IPS DF 4.7 (cell line): Measurements from ENCODE around the gene TBX1.

Experiments used
- DNase-seq: peaks from one replicate; pipeline ENCODE4 v3.0.0-alpha.2; 2013; ENCODE audit warnings: low spot score; ENCODE audit errors: extremely low read depth

TBX1 gene

DNA sequence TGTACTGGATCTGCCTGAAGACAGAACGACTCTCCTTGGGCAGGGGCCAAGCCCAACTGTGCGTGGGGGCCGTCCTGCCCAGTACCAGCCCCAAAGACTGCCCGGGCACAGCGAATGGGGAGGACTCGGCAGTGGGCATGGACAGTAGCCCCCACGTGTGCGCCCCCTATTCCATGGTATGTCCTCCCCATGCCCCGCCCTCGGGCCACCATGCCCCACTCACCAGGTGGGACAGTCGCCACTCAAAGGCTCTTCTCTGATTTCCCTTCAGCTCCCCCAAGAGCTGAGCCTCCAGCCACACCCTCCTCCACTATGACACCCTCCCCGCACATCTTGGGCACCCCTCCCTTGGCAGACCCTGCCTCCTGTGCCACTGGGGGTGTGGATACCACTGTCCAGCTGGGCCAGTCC lies 50.6 kb downstream of the TBX1 start:
- DNase-seq, result no peak

DNA sequence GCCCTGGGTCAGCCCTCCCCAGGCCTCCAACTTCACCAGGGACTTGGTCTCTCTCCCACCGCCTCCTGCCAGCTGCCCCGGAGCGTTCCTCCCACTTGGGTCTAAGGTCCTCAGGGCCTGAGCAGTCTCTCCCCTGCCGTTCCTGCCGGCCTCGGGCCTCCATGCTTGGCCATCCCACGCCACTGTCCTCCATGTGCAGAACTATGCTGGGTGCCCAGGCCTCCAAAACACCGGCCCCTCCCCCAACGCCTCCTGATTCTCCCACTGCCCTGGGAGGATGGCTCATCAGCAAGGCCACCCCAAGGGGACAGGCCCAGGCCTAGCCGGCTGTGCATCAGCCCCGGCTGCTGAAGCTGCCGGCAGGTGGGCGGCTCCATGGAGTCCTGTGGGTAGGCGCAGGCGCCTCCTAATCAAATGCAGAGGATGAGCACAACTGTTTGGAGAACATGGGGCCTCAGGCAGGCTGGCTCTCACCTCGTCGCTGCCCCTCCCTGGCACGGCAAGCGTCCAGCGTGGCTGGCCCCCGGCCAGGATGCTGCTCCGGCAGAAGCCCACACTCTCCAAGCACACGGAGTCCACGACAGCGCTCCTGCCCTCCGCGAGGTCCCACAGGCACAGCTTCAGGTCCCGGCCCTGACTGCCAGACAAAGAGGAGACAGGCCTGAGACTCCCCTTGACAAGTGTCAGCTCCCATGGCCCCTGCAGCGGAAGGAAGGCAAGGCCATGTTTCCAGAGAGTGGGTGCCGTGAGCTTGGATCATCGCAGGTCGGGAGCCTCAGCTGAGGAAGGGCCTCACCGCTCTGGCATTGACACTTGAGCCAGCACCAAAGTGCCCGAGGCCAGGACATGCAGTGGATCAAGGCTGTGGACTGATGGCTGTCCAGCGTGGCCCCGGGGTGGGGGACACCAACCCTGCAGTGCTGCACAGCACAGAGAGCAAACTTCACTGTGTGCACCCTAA lies 51.5 kb downstream of the TBX1 start:
- no peak for DNase-seq

DNA sequence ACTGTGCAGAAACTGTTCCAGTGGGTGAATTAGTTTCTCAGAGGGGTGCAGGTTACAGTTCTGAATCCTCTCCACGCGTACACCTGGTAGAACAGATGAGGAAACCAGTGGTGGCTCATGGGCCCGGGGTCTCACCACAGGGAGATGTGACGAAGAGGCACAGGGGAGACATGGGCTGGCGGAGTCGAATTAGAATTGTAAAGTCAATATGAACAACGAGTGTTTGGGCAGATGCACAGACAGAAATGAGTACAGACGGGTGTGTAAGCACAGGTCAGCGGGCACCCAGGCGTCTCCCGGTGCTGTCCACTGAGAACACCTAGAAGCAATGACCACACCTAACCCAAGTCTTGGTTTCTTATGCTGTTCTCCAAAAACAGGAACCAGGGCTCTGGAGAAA lies 52.3 kb downstream of the TBX1 start:
- no peak for DNase-seq

DNA sequence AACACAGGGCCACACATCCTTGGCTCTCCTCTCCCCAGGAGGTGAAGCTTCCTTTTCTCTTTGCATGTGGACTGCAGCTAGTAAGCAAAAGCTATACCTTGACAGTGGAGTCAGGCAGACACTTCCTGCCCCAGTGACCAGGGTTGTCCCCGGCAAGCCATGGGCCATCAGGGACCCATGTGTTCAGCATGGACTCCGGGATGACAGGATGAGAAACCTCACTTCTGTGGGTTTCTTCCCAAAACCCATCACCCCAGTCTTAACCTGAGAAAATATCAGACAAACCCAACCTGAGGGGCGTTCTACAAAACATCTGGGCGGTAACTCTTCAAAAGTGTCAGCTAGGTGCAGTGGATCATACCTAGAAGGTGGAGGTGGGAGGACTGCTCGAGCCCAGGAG lies 53.9 kb downstream of the TBX1 start:
- DNase-seq, result no peak

DNA sequence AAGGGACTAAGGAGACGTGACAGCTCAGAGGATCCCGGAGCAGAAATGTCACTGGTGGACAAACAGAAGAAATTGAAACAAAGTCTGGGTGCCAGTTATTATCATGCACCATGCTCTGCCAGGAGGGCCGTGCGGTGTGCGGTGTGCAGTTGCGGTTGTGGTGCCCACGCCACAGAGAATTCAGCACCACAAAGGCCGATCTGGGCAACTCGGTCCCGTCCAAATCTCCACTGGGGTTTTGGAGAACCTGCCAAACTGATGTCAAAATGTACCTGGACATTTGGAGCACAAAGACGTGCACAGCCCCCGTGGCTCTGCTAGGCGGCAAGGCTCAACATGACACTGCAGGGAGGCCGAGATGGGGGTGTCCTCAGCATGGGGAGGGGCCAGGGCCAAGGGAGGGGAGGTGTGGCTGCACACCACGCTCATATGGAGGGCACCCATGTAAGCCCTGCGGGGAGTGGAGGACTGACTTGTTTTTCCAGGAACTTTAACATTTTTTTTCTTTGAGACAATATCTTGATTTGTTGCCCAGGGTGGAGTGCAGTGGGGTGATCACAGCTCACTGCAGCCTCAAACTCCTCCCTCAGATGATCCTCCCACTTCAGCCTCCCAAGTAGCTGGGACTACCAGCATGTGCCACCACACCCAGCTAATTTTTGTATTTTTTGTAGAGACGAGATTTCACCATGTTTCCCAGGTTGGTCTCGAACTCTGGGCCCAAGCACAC lies 54.7 kb downstream of the TBX1 start:
- no peak for DNase-seq

DNA sequence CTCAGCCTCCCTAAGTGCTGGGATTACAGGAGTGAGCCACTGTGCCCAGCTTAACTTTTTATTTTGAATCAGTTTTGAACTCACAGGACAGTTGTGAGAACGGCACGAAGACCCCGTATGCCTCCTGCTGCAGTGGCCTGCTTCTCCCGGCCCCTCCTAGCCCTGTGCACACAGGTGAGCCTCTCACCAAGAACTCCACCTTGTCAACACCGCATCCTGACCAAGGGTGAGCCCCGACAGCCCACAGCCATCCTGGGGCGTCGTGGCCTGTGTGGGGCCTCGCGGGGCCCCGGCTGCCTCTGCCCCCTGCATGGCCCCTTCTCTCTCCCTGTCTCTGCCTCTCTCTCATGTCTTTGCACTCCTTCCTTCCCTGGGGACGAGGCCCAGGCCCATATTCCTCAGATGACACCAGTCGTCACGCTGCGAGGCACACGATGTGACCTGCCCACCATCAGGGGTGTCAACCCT lies 55.3 kb downstream of the TBX1 start:
- no peak for DNase-seq

DNA sequence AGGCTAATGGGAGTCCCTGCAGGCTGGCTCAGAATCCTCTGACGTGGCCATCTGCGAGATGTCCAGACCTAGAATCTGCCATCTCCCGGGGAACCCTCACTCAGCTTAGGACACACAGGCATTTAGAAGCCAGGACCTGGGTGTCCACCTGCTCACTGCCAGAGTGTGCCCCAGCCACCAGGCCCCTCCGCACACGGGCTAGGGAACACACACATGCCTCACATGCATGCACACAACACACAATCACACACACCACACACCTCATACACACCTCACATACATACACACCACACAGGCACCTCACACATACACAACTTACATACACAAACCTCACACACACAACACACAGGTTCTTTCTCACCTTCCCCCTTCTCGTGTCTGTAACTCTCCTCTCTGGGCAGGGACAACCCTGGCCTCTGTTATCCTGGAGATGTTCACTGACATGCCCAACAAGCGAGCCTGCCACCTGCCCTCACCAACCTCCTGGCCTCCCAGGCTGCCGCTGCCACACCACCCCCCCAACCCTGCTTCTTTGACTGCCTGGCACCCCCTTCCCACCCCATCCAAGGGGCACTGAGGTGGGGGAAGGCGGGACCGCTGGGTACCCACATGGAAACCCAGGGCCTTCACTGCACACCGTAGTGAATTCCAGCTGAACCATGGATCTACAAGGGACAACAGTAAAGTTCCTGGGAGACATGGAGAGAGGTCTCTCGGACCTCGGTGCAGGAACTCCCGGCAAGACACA lies 56.0 kb downstream of the TBX1 start:
- no peak for DNase-seq
